Naive thymus-derived CD8-positive, alpha-beta T cell (primary cell): ENCODE results near the gene TNFRSF11A. TPM values are rescaled to one million over a fixed set of nuclear protein-coding genes. Genes with fewer than 3 reads are reported as not detected.

ENCODE experiments used
- ATAC-seq, 2 donors: fragments of 150-1000 bp; cut with Tn5 transposase in 1 of 2; sonication (Bioruptor Pico), chemical (Tn5 transposase) in 1 of 2; 1 replicate in 1 of 2; 2 replicates in 1 of 2; pipeline ENCODE4 v1.10.0; 2021; ENCODE audit warnings: mild to moderate bottlenecking in 2 of 2, moderate library complexity in 2 of 2
- POLR2A ChIA-PET: fragments of 350-600 bp; sonication (Branson Sonifier 250); formaldehyde crosslinking; loops from one replicate; lab custom pipeline; 2021; ENCODE audit warnings: antibody characterized with exemption; lab: Charles Lee
- DNase-seq, 10 donors: peaks; one replicate each; pipeline versions ENCODE4 v3.0.0 to v3.0.0-alpha.2; 2020 to 2022
- H3K27ac Mint-ChIP-seq, 10 donors: one replicate each; pipeline ENCODE4 v1.8.0; 2020 to 2022; ENCODE audit warnings: mild to moderate bottlenecking in 10 of 10, mixed read lengths in 10 of 10, moderate library complexity in 4 of 10, inconsistent platforms in 1 of 10
- H3K27me3 Mint-ChIP-seq, 5 donors: one replicate each; pipeline ENCODE4 v1.8.0; 2021 to 2022; ENCODE audit warnings: mixed read lengths in 5 of 5
- H3K36me3 Mint-ChIP-seq, 3 donors: one replicate each; pipeline ENCODE4 v1.8.0; 2020 to 2022; ENCODE audit warnings: mixed read lengths in 3 of 3, mild to moderate bottlenecking in 2 of 3, inconsistent platforms in 1 of 3
- H3K4me1 Mint-ChIP-seq, 4 donors: one replicate each; pipeline ENCODE4 v1.8.0; 2021 to 2022; ENCODE audit warnings: mixed read lengths in 4 of 4
- H3K4me3 Mint-ChIP-seq, 10 donors: one replicate each; pipeline ENCODE4 v1.8.0; 2020 to 2022; ENCODE audit warnings: mild to moderate bottlenecking in 10 of 10, mixed read lengths in 10 of 10, moderate library complexity in 6 of 10, inconsistent platforms in 1 of 10
- H3K9me3 Mint-ChIP-seq, 9 donors: one replicate each; pipeline ENCODE4 v1.8.0; 2020 to 2022; ENCODE audit warnings: mixed read lengths in 9 of 9, mild to moderate bottlenecking in 3 of 9, inconsistent platforms in 1 of 9, moderate library complexity in 1 of 9
- polyA plus RNA-seq, 3 donors: library from polyadenylated mRNA; unstranded; fragments of 300-500 nt; fragmentation: Illumina TruSeq; gene quantifications; one replicate each; pipeline ENCODE4 v1.2.3, GENCODE V29; 2021
- total RNA-seq, 8 experiments: library from RNA in 2 of 8; stranded (reverse) in 2 of 8; gene quantifications; one replicate each; pipeline ENCODE4 v1.2.3 and lab custom pipeline; 2021 to 2026

Gene TNFRSF11A
- total and polyA plus RNA-seq, 5 experiments from 2014 or later: 0.08 to 0.36 TPM; not detected in 3

GRCh38 chr18:62294073-62294472 lies 31.0 kb upstream of the TNFRSF11A start:
- DNase-seq (no peak), ATAC-seq (no peak)
- H3K27me3 Mint-ChIP-seq: no peaks in the 10 kb centered on the region
- no peaks in the 10 kb centered on the region for H3K9me3 Mint-ChIP-seq
- peaks cover under 1 to 8% (median 7%) of the 10 kb centered on the region in 4 donors for H3K4me1 Mint-ChIP-seq
- H3K36me3 Mint-ChIP-seq: peaks cover 0 to 64% (median 27%) of the 10 kb centered on the region in 3 donors
- no peak overlapping the region for H3K27ac Mint-ChIP-seq
- no peak overlapping the region for H3K4me3 Mint-ChIP-seq
- POLR2A ChIA-PET: no interaction called here

GRCh38 chr18:62300359-62300963 lies 24.6 kb upstream of the TNFRSF11A start:
- ATAC-seq: peak in 1 of 2 donors; percentile 46

DNA sequence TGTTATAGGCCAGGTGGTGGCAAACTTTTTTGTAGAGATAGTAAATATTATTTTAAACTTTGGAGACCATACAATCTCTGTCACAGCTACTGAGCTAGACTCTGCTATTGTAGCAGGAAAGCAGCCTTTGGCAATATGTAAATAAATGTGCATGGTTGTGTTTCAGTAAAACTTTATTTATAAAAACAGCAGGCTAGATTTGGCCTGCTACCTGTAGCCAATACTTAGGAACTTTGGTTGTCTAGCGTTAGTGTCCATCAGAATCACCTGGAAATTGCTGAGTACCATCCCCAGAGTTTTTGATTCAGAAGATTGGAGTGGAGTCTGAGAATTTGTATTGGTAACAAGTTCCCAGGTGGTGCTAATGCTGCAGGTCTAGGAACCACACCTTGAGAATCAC lies 23.8 kb upstream of the TNFRSF11A start:
- Mint-ChIP-seq H3K4me3 (no peak overlapping the region), H3K9me3 (no peaks in the 10 kb centered on the region), H3K4me1 (peaks cover 11 to 25% (median 18%) of the 10 kb centered on the region in 4 donors), H3K36me3 (peaks cover 6 to 84% (median 28%) of the 10 kb centered on the region in 3 donors), H3K27me3 (no peaks in the 10 kb centered on the region), H3K27ac (no peak overlapping the region)
- POLR2A ChIA-PET: no interaction called here
- DNase-seq: no peak
- no peak for ATAC-seq

More at GRCh38 chr18:62300359-62300963, 24.6 kb upstream of the TNFRSF11A start:
- Mint-ChIP-seq H3K36me3 (peaks cover 6 to 87% (median 28%) of the 10 kb centered on the region in 3 donors), H3K4me1 (peaks cover 11 to 25% (median 18%) of the 10 kb centered on the region in 4 donors), H3K4me3 (peak overlapping the region in 2 of 10 donors; percentile 3 to 19), H3K27ac (peak overlapping the region in 8 of 10 donors; percentile 2 to 16 (median 6)), H3K27me3 (no peaks in the 10 kb centered on the region), H3K9me3 (no peaks in the 10 kb centered on the region)
- peak in 1 of 10 donors; percentile 3 for DNase-seq
- POLR2A ChIA-PET: no interaction called here

DNA sequence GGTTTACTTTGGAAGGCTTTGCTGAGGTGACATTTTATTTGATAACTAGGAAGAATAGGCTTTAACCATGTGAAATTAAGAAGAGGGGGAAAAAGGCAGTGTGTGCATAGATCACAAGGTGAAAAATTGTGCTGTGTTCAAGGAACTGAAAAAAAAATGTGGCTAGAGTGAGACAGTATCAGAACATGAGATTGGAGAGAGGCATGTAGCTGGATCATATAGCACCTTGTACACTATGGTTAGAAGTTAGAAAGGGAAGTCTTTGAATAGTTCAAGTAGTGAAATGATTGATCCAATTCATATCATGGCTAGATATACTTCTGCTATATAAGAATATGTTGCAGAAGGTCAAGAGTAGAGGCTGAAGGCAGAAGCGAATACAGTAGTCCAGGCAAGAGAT lies 12.3 kb upstream of the TNFRSF11A start:
- POLR2A ChIA-PET: no interaction called here
- Mint-ChIP-seq H3K27ac (no peak overlapping the region), H3K4me3 (no peak overlapping the region), H3K4me1 (peaks cover 0 to 3% (median 0%) of the 10 kb centered on the region in 4 donors), H3K27me3 (peaks cover 0 to 1% (median 0%) of the 10 kb centered on the region in 5 donors), H3K9me3 (peaks cover 0 to 2% (median 0%) of the 10 kb centered on the region in 9 donors), H3K36me3 (peaks cover 0 to 13% (median 5%) of the 10 kb centered on the region in 3 donors)
- ATAC-seq: no peak
- DNase-seq: no peak

DNA sequence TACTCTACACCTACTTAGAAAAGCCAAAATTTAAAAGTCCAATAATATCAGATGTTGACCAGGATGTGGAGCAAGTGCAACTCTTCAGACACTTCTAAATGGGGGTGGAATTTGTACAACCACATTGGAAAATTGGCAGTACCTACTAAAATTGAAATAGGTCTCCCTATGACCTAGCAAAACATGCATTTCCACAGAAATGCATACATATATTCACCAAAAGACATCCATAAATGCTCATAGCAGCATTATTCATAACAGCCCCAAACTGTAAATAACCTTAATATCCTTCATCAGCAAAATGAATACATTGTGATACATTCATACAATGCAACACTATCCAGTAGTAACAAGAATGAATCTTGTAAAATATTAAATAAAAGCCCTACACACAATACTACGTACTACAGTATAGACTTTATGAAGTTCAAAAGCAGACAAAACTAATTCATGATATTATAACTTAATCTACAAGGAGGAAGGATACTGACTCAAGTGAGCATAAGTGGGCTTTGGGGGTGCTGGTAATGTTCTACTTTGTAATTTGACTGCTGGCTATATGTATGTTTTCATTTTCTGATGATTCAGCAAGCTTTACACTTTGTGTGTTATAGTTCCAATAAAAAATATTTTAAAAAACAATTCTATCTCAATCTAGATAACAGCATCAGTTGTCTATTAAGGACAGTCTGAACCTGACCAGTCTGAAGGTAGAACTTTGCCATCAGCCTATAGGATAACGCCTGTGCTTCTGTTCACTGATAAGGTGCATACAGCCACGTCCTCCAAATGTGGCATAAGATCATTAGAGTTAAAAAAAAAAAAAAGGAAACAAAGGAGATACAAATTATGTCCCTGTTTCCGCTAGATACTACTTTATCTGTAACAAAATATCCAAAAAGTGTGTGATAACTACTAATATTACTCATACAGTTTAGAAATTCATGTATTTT lies 6.6 kb upstream of the TNFRSF11A start:
- Mint-ChIP-seq H3K9me3 (peaks cover 0 to 2% (median 0%) of the 10 kb centered on the region in 9 donors), H3K36me3 (no peaks in the 10 kb centered on the region), H3K4me3 (no peak overlapping the region), H3K27ac (no peak overlapping the region), H3K4me1 (no peaks in the 10 kb centered on the region), H3K27me3 (peaks cover 8 to 26% (median 22%) of the 10 kb centered on the region in 5 donors)
- POLR2A ChIA-PET: no interaction called here
- ATAC-seq (no peak), DNase-seq (no peak)

- Mint-ChIP-seq H3K36me3 (peaks cover 0 to 2% (median 2%) of the 10 kb centered on the region in 3 donors), H3K27ac (no peak overlapping the region), H3K9me3 (no peaks in the 10 kb centered on the region), H3K4me3 (no peak overlapping the region), H3K27me3 (peaks cover 24 to 46% (median 39%) of the 10 kb centered on the region in 5 donors), H3K4me1 (peaks cover 7 to 16% (median 14%) of the 10 kb centered on the region in 4 donors)
- ATAC-seq: no peak
- POLR2A ChIA-PET: no interaction called here
- no peak for DNase-seq
These were observed 3.9 kb upstream of the TNFRSF11A start for GRCh38 chr18:62321201-62321600.

DNA sequence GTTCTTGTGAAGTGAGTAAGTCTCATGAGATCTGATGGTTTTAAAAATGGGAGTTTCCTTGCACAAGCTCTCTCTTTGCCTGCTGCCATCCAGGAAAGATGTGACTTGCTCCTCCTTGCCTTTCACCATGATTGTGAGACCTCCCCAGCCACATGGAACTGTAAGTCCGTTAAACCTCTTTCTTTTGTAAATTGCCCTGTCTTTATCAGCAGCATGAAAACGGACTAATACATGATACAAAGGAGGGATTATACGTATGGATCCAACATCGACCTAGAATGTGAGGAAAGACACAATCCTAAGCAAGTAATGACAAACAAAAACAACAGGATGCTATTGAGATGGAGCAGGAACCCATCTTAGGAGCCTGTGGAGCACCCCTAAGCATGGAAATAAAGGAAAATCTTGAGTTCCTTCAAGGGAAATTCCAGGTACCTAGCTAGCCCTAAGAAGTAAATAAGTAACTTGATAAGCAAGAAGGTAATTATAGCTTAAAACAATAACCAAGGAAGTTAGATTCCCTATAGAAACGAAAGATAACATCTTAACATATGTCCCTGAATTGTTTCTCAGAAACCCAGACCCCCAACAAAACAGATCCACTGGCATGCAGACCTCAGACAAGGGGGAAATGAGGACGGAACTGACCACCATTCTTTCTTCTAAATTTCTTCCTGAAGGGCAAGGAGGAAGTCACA lies 1.5 kb upstream of the TNFRSF11A start:
- H3K27me3 Mint-ChIP-seq: peaks cover 40 to 70% (median 54%) of the 10 kb centered on the region in 5 donors
- peaks cover 0 to 2% (median 2%) of the 10 kb centered on the region in 3 donors for H3K36me3 Mint-ChIP-seq
- DNase-seq: no peak
- peak overlapping the region; percentile 55 to 89 (median 80) for H3K4me3 Mint-ChIP-seq
- POLR2A ChIA-PET: no interaction called here
- peaks cover 10 to 27% (median 21%) of the 10 kb centered on the region in 4 donors for H3K4me1 Mint-ChIP-seq
- H3K27ac Mint-ChIP-seq: no peak overlapping the region
- no peak for ATAC-seq
- H3K9me3 Mint-ChIP-seq: no peaks in the 10 kb centered on the region

DNA sequence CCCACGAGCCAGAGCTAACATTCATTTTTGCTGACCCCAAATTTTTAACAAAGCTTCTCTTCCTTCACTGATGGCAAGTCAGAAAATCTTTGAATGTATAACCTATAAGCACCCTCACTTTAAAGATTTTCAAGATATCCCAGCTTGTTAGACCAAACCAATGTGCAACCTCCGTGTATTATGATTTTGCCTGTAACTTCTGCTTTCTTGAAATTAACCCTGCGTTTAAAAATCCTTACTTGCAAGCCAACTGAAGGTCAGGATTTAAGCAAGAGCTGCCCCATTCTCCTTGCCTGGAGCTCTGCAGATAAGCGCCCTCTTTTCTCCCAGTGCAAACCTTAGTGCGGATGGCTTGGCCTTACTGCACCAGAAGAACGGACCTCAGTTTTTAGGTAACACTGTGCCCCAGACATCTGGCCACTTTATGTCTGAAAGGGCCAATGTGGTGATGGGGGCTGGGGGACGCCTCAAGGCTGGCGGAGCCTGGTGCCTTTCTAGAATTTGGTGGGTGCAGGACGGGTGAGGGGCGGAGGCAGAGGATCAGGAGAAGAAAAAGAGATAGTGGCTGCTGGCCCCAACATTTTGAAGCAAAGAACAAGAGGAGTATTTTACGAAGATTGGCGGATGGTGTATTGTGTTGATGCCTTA lies 805 bp upstream of the TNFRSF11A start:
- no peaks in the 10 kb centered on the region for H3K9me3 Mint-ChIP-seq
- POLR2A ChIA-PET: no interaction called here
- DNase-seq (peak in 1 of 10 donors; percentile 9), ATAC-seq (peak in 1 of 2 donors; percentile 2)
- peak overlapping the region in 4 of 10 donors; percentile 35 to 82 (median 58) for H3K27ac Mint-ChIP-seq
- H3K27me3 Mint-ChIP-seq: peaks cover 42 to 77% (median 58%) of the 10 kb centered on the region in 5 donors
- peak overlapping the region; percentile 71 to 89 (median 83) for H3K4me3 Mint-ChIP-seq
- H3K36me3 Mint-ChIP-seq: peaks cover 0 to 2% (median 2%) of the 10 kb centered on the region in 3 donors
- H3K4me1 Mint-ChIP-seq: peaks cover 10 to 31% (median 24%) of the 10 kb centered on the region in 4 donors

- Mint-ChIP-seq H3K27me3 (peaks cover 48 to 94% (median 69%) of the 10 kb centered on the region in 5 donors), H3K36me3 (peaks cover 0 to 2% (median 2%) of the 10 kb centered on the region in 3 donors), H3K9me3 (no peaks in the 10 kb centered on the region), H3K4me3 (peak overlapping the region; percentile 71 to 88 (median 84)), H3K27ac (peak overlapping the region in 2 of 10 donors; percentile 7 to 71), H3K4me1 (peaks cover 16 to 44% (median 38%) of the 10 kb centered on the region in 4 donors)
- peak in 5 of 10 donors; percentile 10 to 25 (median 23) for DNase-seq
- ATAC-seq: peak in 1 of 2 donors; percentile 28
- POLR2A ChIA-PET: no interaction called here
These were observed 916 bp downstream of the TNFRSF11A start for GRCh38 chr18:62325806-62326645.

DNA sequence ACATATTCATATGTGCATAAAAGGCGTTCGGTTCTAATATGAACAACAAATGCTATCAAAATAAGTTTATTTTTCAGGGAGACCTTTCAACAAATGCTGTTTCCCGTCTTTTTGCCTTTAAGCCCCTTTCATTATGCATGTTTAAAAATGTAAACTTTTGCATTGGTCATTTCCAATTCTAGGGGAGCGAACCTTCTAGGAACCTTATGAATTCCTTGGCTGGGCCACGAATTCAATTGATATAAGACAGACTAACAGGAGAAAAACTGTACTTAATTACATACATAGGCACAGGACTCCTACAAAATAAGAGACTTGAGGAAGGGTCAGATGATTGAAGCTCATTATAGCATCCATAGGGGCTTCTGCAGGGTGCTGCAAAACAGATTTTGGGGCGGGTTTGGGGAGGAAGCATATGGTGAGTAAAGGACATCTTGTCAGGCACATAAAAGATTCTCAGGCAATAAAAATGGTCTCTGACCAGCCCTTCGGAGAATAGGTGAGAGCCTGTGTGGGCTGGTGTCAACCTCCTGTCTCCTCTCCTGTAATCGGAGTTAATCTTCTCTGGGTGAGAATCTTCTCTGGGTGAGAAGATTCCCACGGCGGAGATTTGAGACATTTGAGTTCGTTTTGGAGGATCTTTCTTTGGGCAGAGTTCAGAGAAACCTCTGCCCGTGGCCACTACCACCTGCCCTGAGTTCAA lies 1.7 kb downstream of the TNFRSF11A start:
- DNase-seq (no peak), ATAC-seq (no peak)
- peaks cover 0 to 2% (median 2%) of the 10 kb centered on the region in 3 donors for H3K36me3 Mint-ChIP-seq
- H3K9me3 Mint-ChIP-seq: no peaks in the 10 kb centered on the region
- POLR2A ChIA-PET: no interaction called here
- peaks cover 16 to 49% (median 40%) of the 10 kb centered on the region in 4 donors for H3K4me1 Mint-ChIP-seq
- peaks cover 44 to 94% (median 67%) of the 10 kb centered on the region in 5 donors for H3K27me3 Mint-ChIP-seq
- H3K4me3 Mint-ChIP-seq: peak overlapping the region in 9 of 10 donors; percentile 5 to 88 (median 80)
- H3K27ac Mint-ChIP-seq: no peak overlapping the region
